ENCODE measurements around the gene NELL1. TPM values are rescaled to one million over a fixed set of nuclear protein-coding genes. Genes with fewer than 3 reads are reported as not detected.

The NELL1 gene
- total and polyA plus RNA-seq, 3 experiments from 2014 or later = not detected

GRCh38 chr11:20894296-20894695, 224.9 kb downstream of the NELL1 start:
- Histone ChIP-seq H3K36me3 (ENCODE audit: insufficient read depth, low read length) (no peaks in the 10 kb centered on the region), H3K27ac (ENCODE audit: low read depth, low read length) (no peak overlapping the region), H3K9me3 (ENCODE audit: low read length) (no peaks in the 10 kb centered on the region), H3K4me3 (ENCODE audit: low read length) (no peak overlapping the region), H3K27me3 (ENCODE audit: insufficient read depth, low read length, poor library complexity, severe bottlenecking) (no peaks in the 10 kb centered on the region), H3K4me1 (ENCODE audit: insufficient read depth, low read length) (no peaks in the 10 kb centered on the region)
- Mint-ChIP-seq H3K36me3 (no peaks in the 10 kb centered on the region), H3K4me1 (no peaks in the 10 kb centered on the region), H3K9me3 (peaks cover 2 to 22% (median 10%) of the 10 kb centered on the region in 5 donors), H3K27ac (no peak overlapping the region), H3K4me3 (no peak overlapping the region), H3K27me3 (peaks cover 0 to 2% of the 10 kb centered on the region in 2 donors)
- POLR2A ChIA-PET = no interaction called here
- CTCF ChIA-PET = no interaction called here
- DNase-seq = no peak

- no peaks in the 10 kb centered on the region for H3K9me3 ChIP-seq (ENCODE audit: low read length)
- CTCF ChIA-PET = no interaction called here
- no peak overlapping the region for H3K27ac Mint-ChIP-seq
- H3K36me3 ChIP-seq (ENCODE audit: insufficient read depth, low read length) = no peaks in the 10 kb centered on the region
- H3K4me1 Mint-ChIP-seq = no peaks in the 10 kb centered on the region
- no peaks in the 10 kb centered on the region for H3K36me3 Mint-ChIP-seq
- peaks cover 2 to 8% (median 5%) of the 10 kb centered on the region in 5 donors for H3K9me3 Mint-ChIP-seq
- no peak overlapping the region for H3K4me3 Mint-ChIP-seq
- POLR2A ChIA-PET = no interaction called here
- no peaks in the 10 kb centered on the region for H3K27me3 ChIP-seq (ENCODE audit: insufficient read depth, low read length, poor library complexity, severe bottlenecking)
- no peak overlapping the region for H3K4me3 ChIP-seq (ENCODE audit: low read length)
- no peaks in the 10 kb centered on the region for H3K27me3 Mint-ChIP-seq
- H3K27ac ChIP-seq (ENCODE audit: low read depth, low read length) = no peak overlapping the region
- H3K4me1 ChIP-seq (ENCODE audit: insufficient read depth, low read length) = no peaks in the 10 kb centered on the region
- DNase-seq = no peak
These were observed 240.8 kb downstream of the NELL1 start for GRCh38 chr11:20909995-20910726.

GRCh38 chr11:20910733-20911132, 241.3 kb downstream of the NELL1 start:
- ChIA-PET POLR2A (no interaction called here), CTCF (no interaction called here)
- no peak overlapping the region for H3K27ac ChIP-seq (ENCODE audit: low read depth, low read length)
- Mint-ChIP-seq H3K9me3 (peaks cover 0 to 8% (median 5%) of the 10 kb centered on the region in 5 donors), H3K27ac (no peak overlapping the region), H3K4me3 (no peak overlapping the region), H3K36me3 (no peaks in the 10 kb centered on the region), H3K4me1 (no peaks in the 10 kb centered on the region), H3K27me3 (no peaks in the 10 kb centered on the region)
- no peaks in the 10 kb centered on the region for H3K27me3 ChIP-seq (ENCODE audit: insufficient read depth, low read length, poor library complexity, severe bottlenecking)
- no peaks in the 10 kb centered on the region for H3K9me3 ChIP-seq (ENCODE audit: low read length)
- no peaks in the 10 kb centered on the region for H3K36me3 ChIP-seq (ENCODE audit: insufficient read depth, low read length)
- H3K4me3 ChIP-seq (ENCODE audit: low read length) = no peak overlapping the region
- H3K4me1 ChIP-seq (ENCODE audit: insufficient read depth, low read length) = no peaks in the 10 kb centered on the region
- no peak for DNase-seq

- Histone ChIP-seq H3K4me3 (ENCODE audit: low read length) (no peak overlapping the region), H3K27ac (ENCODE audit: low read depth, low read length) (no peak overlapping the region), H3K36me3 (ENCODE audit: insufficient read depth, low read length) (no peaks in the 10 kb centered on the region), H3K4me1 (ENCODE audit: insufficient read depth, low read length) (no peaks in the 10 kb centered on the region), H3K9me3 (ENCODE audit: low read length) (no peaks in the 10 kb centered on the region), H3K27me3 (ENCODE audit: insufficient read depth, low read length, poor library complexity, severe bottlenecking) (no peaks in the 10 kb centered on the region)
- H3K4me3 Mint-ChIP-seq = no peak overlapping the region
- ChIA-PET POLR2A (no interaction called here), CTCF (no interaction called here)
- no peak for DNase-seq
- no peaks in the 10 kb centered on the region for H3K27me3 Mint-ChIP-seq
- H3K27ac Mint-ChIP-seq = no peak overlapping the region
- peaks cover 2 to 8% (median 5%) of the 10 kb centered on the region in 5 donors for H3K9me3 Mint-ChIP-seq
- H3K4me1 Mint-ChIP-seq = no peaks in the 10 kb centered on the region
- no peaks in the 10 kb centered on the region for H3K36me3 Mint-ChIP-seq
These were observed 242.9 kb downstream of the NELL1 start for GRCh38 chr11:20912065-20912821.

GRCh38 chr11:20912922-20913512, 243.6 kb downstream of the NELL1 start:
- CTCF ChIA-PET = no interaction called here
- no peaks in the 10 kb centered on the region for H3K36me3 Mint-ChIP-seq
- H3K9me3 ChIP-seq (ENCODE audit: low read length) = no peaks in the 10 kb centered on the region
- no peaks in the 10 kb centered on the region for H3K27me3 Mint-ChIP-seq
- no peaks in the 10 kb centered on the region for H3K36me3 ChIP-seq (ENCODE audit: insufficient read depth, low read length)
- H3K4me1 Mint-ChIP-seq = no peaks in the 10 kb centered on the region
- peaks cover 2 to 10% (median 3%) of the 10 kb centered on the region in 5 donors for H3K9me3 Mint-ChIP-seq
- H3K4me3 ChIP-seq (ENCODE audit: low read length) = no peak overlapping the region
- no peak overlapping the region for H3K27ac ChIP-seq (ENCODE audit: low read depth, low read length)
- DNase-seq = no peak
- POLR2A ChIA-PET = no interaction called here
- H3K4me3 Mint-ChIP-seq = no peak overlapping the region
- H3K27ac Mint-ChIP-seq = no peak overlapping the region
- H3K27me3 ChIP-seq (ENCODE audit: insufficient read depth, low read length, poor library complexity, severe bottlenecking) = no peaks in the 10 kb centered on the region
- no peaks in the 10 kb centered on the region for H3K4me1 ChIP-seq (ENCODE audit: insufficient read depth, low read length)

- Mint-ChIP-seq H3K27ac (no peak overlapping the region), H3K4me1 (no peaks in the 10 kb centered on the region), H3K4me3 (no peak overlapping the region), H3K36me3 (no peaks in the 10 kb centered on the region), H3K9me3 (peaks cover 0 to 24% (median 0%) of the 10 kb centered on the region in 5 donors), H3K27me3 (no peaks in the 10 kb centered on the region)
- DNase-seq = no peak
- no peaks in the 10 kb centered on the region for H3K36me3 ChIP-seq (ENCODE audit: insufficient read depth, low read length)
- no peak overlapping the region for H3K4me3 ChIP-seq (ENCODE audit: low read length)
- CTCF ChIA-PET = no interaction called here
- POLR2A ChIA-PET = no interaction called here
- no peaks in the 10 kb centered on the region for H3K4me1 ChIP-seq (ENCODE audit: insufficient read depth, low read length)
- H3K9me3 ChIP-seq (ENCODE audit: low read length) = no peaks in the 10 kb centered on the region
- H3K27me3 ChIP-seq (ENCODE audit: insufficient read depth, low read length, poor library complexity, severe bottlenecking) = no peaks in the 10 kb centered on the region
- no peak overlapping the region for H3K27ac ChIP-seq (ENCODE audit: low read depth, low read length)
These were observed 247.9 kb downstream of the NELL1 start for GRCh38 chr11:20917306-20917705.

GRCh38 chr11:20926799-20927540, 257.6 kb downstream of the NELL1 start:
- Histone ChIP-seq H3K4me1 (ENCODE audit: insufficient read depth, low read length) (no peaks in the 10 kb centered on the region), H3K9me3 (ENCODE audit: low read length) (no peaks in the 10 kb centered on the region), H3K27ac (ENCODE audit: low read depth, low read length) (no peak overlapping the region), H3K36me3 (ENCODE audit: insufficient read depth, low read length) (no peaks in the 10 kb centered on the region), H3K27me3 (ENCODE audit: insufficient read depth, low read length, poor library complexity, severe bottlenecking) (no peaks in the 10 kb centered on the region), H3K4me3 (ENCODE audit: low read length) (no peak overlapping the region)
- no peaks in the 10 kb centered on the region for H3K4me1 Mint-ChIP-seq
- DNase-seq = no peak
- H3K27ac Mint-ChIP-seq = no peak overlapping the region
- CTCF ChIA-PET = no interaction called here
- POLR2A ChIA-PET = no interaction called here
- no peaks in the 10 kb centered on the region for H3K27me3 Mint-ChIP-seq
- no peaks in the 10 kb centered on the region for H3K36me3 Mint-ChIP-seq
- H3K4me3 Mint-ChIP-seq = no peak overlapping the region
- H3K9me3 Mint-ChIP-seq = peaks cover 1 to 6% (median 3%) of the 10 kb centered on the region in 5 donors

- Histone ChIP-seq H3K4me1 (ENCODE audit: insufficient read depth, low read length) (no peaks in the 10 kb centered on the region), H3K36me3 (ENCODE audit: insufficient read depth, low read length) (no peaks in the 10 kb centered on the region), H3K27ac (ENCODE audit: low read depth, low read length) (no peak overlapping the region), H3K27me3 (ENCODE audit: insufficient read depth, low read length, poor library complexity, severe bottlenecking) (no peaks in the 10 kb centered on the region), H3K9me3 (ENCODE audit: low read length) (no peaks in the 10 kb centered on the region), H3K4me3 (ENCODE audit: low read length) (no peak overlapping the region)
- ChIA-PET CTCF (no interaction called here), POLR2A (no interaction called here)
- H3K36me3 Mint-ChIP-seq = no peaks in the 10 kb centered on the region
- H3K27me3 Mint-ChIP-seq = no peaks in the 10 kb centered on the region
- H3K27ac Mint-ChIP-seq = no peak overlapping the region
- no peak for DNase-seq
- H3K4me3 Mint-ChIP-seq = no peak overlapping the region
- H3K9me3 Mint-ChIP-seq = peaks cover under 1 to 9% (median 3%) of the 10 kb centered on the region in 5 donors
- H3K4me1 Mint-ChIP-seq = no peaks in the 10 kb centered on the region
These were observed 261.6 kb downstream of the NELL1 start for GRCh38 chr11:20931029-20931428.

Data from CD8-positive, alpha-beta memory T cell (primary cell).